HEK293T (cell line): ENCODE results near the gene CAVIN1.
"Not testable (repeated sequence)": the region's sequence is repeated elsewhere in the genome, so short reads cannot be mapped to it uniquely, and the experiment has no call there.

ENCODE experiments used
- ARNT ChIP-seq: fragments of 450-650 bp; IDR thresholded peaks from 2 replicates; pipeline ENCODE4 v1.6.1; 2017; ENCODE audit warnings: mild to moderate bottlenecking
- BHLHE40 ChIP-seq: fragments of 450-650 bp; IDR thresholded peaks from 2 replicates; pipeline ENCODE4 v1.6.1; 2016; ENCODE audit warnings: mild to moderate bottlenecking, moderate library complexity, borderline replicate concordance
- ELF4 ChIP-seq: fragments of 450-650 bp; IDR thresholded peaks from 2 replicates; pipeline ENCODE4 v1.6.1; 2017; ENCODE audit warnings: antibody characterized with exemption
- FOXA1 ChIP-seq: fragments of 450-650 bp; IDR thresholded peaks from 2 replicates; pipeline ENCODE4 v1.6.1; 2016; ENCODE audit warnings: mild to moderate bottlenecking
- FOXK2 ChIP-seq: fragments of 450-650 bp; IDR thresholded peaks from 2 replicates; pipeline ENCODE4 v1.6.1; 2016; ENCODE audit warnings: mild to moderate bottlenecking
- FOXM1 ChIP-seq: fragments of 450-650 bp; IDR thresholded peaks from 2 replicates; pipeline ENCODE4 v1.6.1; 2017; ENCODE audit warnings: mild to moderate bottlenecking, borderline replicate concordance
- L3MBTL2 ChIP-seq: fragments of 450-650 bp; conservative IDR thresholded peaks from 2 replicates; pipeline ENCODE4 v1.6.1; 2016; ENCODE audit warnings: mild to moderate bottlenecking
- NFRKB ChIP-seq: fragments of 450-650 bp; IDR thresholded peaks from 2 replicates; pipeline ENCODE4 v1.6.1; 2016; ENCODE audit warnings: mild to moderate bottlenecking, moderate library complexity
- SP1 ChIP-seq: fragments of 450-650 bp; IDR thresholded peaks from 2 replicates; pipeline ENCODE4 v1.6.1; 2017
- SUZ12 ChIP-seq: fragments of 450-650 bp; IDR thresholded peaks from 2 replicates; pipeline ENCODE4 v1.6.1; 2016; ENCODE audit warnings: mild to moderate bottlenecking
- ZNF384 ChIP-seq: fragments of 450-650 bp; IDR thresholded peaks from 2 replicates; pipeline ENCODE4 v1.6.1; 2016
- TF ChIP-seq, protein P1 (sequence below): fragments of 450-650 bp; IDR thresholded peaks from 2 replicates; pipeline ENCODE4 v1.6.1; 2016

DNA sequence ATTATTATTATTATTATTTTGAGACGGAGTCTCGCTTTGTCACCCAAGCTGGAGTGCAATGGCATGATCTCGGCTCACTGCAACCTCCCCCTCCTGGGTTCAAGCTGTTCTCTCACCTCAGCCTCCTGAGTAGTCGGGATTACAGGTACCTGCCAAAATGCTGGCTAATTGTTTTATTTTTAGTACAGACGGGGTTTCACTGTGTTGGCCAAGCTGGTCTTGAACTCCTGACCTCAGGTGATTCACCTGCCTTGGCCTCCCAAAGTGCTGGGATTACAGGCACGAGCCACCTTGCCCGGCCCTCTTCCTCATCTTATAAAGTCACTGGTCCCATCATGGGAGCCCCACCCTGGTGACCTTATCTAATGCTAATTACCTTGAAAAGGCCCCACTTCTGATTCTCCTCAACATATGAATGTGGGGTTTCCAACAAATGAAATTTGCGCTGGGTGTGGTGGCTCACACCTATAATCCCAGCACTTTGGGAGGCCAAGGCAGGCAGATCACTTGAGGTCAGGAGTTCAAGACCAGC lies 22.1 kb downstream of the CAVIN1 start:
- not testable (repeated sequence) for TF ChIP-seq FOXK2, ELF4, SP1, SUZ12, ARNT, BHLHE40, NFRKB, ZNF384, FOXM1, FOXA1, L3MBTL2
- TF ChIP-seq, protein P1, sequence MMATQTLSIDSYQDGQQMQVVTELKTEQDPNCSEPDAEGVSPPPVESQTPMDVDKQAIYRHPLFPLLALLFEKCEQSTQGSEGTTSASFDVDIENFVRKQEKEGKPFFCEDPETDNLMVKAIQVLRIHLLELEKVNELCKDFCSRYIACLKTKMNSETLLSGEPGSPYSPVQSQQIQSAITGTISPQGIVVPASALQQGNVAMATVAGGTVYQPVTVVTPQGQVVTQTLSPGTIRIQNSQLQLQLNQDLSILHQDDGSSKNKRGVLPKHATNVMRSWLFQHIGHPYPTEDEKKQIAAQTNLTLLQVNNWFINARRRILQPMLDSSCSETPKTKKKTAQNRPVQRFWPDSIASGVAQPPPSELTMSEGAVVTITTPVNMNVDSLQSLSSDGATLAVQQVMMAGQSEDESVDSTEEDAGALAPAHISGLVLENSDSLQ: not testable (repeated sequence)
